ENCODE results near the gene TSNAX. TPM values are rescaled to one million over a fixed set of nuclear protein-coding genes. Genes with fewer than 3 reads are reported as not detected.

The TSNAX gene
- total RNA-seq, 1 donor from 2014 or later: 35.6 TPM

DNA sequence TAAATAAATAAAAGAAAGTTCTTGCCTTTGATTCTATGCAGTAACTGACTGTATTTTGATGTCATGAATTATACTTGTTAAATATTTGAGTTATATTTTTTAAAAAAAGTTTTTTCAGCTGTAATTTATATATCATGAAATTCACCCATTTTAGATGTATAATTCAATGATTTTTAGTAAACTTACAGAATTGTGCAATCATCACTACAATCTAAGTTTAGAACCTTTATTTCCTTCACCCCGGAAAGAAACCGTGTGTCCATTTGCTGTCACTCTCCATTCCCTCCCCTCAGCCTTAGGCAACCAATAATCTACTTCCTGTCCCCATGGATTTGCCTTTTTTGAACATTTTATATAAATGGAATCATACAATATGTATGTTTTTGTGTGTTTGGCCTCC lies 65.7 kb downstream of the TSNAX start:
- TF ChIP-seq, protein P1, sequence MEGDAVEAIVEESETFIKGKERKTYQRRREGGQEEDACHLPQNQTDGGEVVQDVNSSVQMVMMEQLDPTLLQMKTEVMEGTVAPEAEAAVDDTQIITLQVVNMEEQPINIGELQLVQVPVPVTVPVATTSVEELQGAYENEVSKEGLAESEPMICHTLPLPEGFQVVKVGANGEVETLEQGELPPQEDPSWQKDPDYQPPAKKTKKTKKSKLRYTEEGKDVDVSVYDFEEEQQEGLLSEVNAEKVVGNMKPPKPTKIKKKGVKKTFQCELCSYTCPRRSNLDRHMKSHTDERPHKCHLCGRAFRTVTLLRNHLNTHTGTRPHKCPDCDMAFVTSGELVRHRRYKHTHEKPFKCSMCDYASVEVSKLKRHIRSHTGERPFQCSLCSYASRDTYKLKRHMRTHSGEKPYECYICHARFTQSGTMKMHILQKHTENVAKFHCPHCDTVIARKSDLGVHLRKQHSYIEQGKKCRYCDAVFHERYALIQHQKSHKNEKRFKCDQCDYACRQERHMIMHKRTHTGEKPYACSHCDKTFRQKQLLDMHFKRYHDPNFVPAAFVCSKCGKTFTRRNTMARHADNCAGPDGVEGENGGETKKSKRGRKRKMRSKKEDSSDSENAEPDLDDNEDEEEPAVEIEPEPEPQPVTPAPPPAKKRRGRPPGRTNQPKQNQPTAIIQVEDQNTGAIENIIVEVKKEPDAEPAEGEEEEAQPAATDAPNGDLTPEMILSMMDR (IDR thresholded peaks at IDR 0.05; ENCODE audit: unreplicated experiment): no peak
- no peak overlapping the region for H3K4me3 Mint-ChIP-seq (ENCODE audit: low read depth)
- no peaks in the 10 kb centered on the region for H3K27me3 Mint-ChIP-seq
- no peaks in the 10 kb centered on the region for H3K36me3 Mint-ChIP-seq (ENCODE audit: insufficient read depth)
- H3K4me1 Mint-ChIP-seq (ENCODE audit: low read depth): peaks cover 3% of the 10 kb centered on the region
- no peaks in the 10 kb centered on the region for H3K9me3 Mint-ChIP-seq (ENCODE audit: low read depth)
- H3K27ac Mint-ChIP-seq: no peak overlapping the region
- no peak for DNase-seq (ENCODE audit: low spot score, unreplicated experiment)

DNA sequence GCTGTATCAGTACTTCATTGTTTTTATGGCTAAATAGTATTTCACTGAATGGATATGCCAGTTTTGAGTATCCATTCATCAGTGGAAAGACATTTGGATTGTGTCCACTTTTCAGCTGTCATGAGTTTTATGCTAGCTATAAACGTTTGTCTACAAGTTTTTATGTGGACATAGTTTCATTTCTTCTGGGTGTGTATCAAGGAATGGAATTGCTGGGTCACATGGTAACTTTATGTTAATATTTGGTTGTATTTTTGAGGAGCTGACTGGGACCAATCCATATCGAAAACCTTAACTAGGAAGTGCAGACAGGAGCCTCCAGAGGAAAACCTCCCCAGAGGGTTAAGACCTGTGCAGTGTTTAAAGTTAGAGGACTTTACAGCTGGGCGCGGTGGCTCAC lies 66.3 kb downstream of the TSNAX start:
- no peaks in the 10 kb centered on the region for H3K36me3 Mint-ChIP-seq (ENCODE audit: insufficient read depth)
- TF ChIP-seq, protein P1 (IDR thresholded peaks at IDR 0.05; ENCODE audit: unreplicated experiment): no peak
- H3K4me1 Mint-ChIP-seq (ENCODE audit: low read depth): peaks cover 3% of the 10 kb centered on the region
- no peak for DNase-seq (ENCODE audit: low spot score, unreplicated experiment)
- no peaks in the 10 kb centered on the region for H3K9me3 Mint-ChIP-seq (ENCODE audit: low read depth)
- H3K4me3 Mint-ChIP-seq (ENCODE audit: low read depth): no peak overlapping the region
- no peak overlapping the region for H3K27ac Mint-ChIP-seq
- H3K27me3 Mint-ChIP-seq: no peaks in the 10 kb centered on the region

DNA sequence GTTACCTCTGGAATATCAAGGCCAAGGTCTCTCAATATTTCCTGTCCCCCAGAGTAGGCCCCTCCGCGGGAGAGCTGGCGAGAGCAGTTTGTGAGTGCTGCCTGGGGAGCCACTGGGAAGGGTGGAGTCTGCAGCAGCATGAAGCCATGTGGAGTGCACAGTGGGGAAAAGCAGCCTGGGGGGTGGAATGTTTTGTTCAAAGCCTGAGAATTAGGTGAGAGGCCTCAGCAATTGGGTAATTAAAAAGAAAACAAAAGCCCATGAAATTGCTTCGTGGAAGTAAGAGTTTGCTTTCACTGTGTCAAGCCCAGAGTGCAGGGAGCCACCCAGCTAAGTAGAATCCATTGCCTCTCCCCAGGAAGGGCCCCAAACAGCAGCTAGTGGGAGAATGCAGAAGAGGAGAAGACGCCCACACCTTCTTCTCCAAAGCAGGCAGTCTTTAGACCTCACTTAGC lies 67.9 kb downstream of the TSNAX start:
- no peak overlapping the region for H3K27ac Mint-ChIP-seq
- no peaks in the 10 kb centered on the region for H3K27me3 Mint-ChIP-seq
- H3K4me3 Mint-ChIP-seq (ENCODE audit: low read depth): no peak overlapping the region
- DNase-seq (ENCODE audit: low spot score, unreplicated experiment): no peak
- TF ChIP-seq, protein P1 (IDR thresholded peaks at IDR 0.05; ENCODE audit: unreplicated experiment): no peak
- no peaks in the 10 kb centered on the region for H3K36me3 Mint-ChIP-seq (ENCODE audit: insufficient read depth)
- no peaks in the 10 kb centered on the region for H3K9me3 Mint-ChIP-seq (ENCODE audit: low read depth)
- peaks cover 3% of the 10 kb centered on the region for H3K4me1 Mint-ChIP-seq (ENCODE audit: low read depth)

DNA sequence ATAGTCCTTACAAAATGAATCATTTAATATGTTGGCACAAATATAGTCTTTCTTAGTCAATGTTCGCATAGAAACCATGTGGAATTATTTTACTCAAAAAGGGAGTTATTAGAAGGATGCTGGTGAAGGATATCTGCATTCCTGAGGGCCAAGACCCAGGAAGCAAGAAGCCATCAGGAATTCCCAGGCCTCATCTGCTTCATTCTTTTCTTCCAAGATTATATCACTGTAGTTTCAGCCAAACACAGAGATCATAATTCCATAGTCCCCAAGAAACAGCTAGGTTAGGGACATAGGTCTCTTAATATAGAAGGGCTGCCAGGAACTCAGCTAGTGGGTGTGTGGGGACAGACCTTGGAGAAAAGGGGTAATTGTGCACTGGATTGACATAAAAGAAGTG lies 69.5 kb downstream of the TSNAX start:
- Mint-ChIP-seq H3K27ac (no peak overlapping the region), H3K4me3 (ENCODE audit: low read depth) (no peak overlapping the region), H3K4me1 (ENCODE audit: low read depth) (peaks cover 3% of the 10 kb centered on the region), H3K9me3 (ENCODE audit: low read depth) (no peaks in the 10 kb centered on the region), H3K27me3 (no peaks in the 10 kb centered on the region), H3K36me3 (ENCODE audit: insufficient read depth) (no peaks in the 10 kb centered on the region)
- no peak for DNase-seq (ENCODE audit: low spot score, unreplicated experiment)
- TF ChIP-seq, protein P1 (IDR thresholded peaks at IDR 0.05; ENCODE audit: unreplicated experiment): no peak

DNA sequence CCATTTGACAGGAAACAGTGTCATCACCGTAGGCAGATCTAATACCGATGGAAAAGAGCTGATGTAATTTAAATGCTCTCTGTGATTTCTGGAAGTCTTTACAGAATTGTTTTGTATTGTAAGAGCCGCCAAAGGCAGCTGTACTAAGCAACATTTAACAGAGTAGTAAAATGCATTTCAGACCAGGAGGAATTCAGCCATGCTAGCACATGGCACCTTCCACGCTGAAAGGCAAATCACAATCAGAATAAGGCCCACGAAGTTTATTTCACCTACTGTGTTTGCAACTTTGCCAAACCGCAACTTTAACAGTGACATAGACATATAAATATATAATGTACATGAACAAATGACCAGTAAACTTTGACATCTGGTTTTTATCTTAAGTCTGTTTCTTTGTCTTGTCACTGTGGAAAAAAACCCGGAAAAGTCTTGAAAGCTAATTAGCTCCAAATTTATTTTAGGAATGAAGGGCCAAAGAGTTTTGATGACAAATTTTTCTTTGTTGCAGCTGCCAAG lies 72.0 kb downstream of the TSNAX start:
- TF ChIP-seq, protein P1 (IDR thresholded peaks at IDR 0.05; ENCODE audit: unreplicated experiment): no peak
- H3K4me3 Mint-ChIP-seq (ENCODE audit: low read depth): no peak overlapping the region
- H3K27ac Mint-ChIP-seq: no peak overlapping the region
- peaks cover 4% of the 10 kb centered on the region for H3K27me3 Mint-ChIP-seq
- peaks cover 8% of the 10 kb centered on the region for H3K4me1 Mint-ChIP-seq (ENCODE audit: low read depth)
- H3K36me3 Mint-ChIP-seq (ENCODE audit: insufficient read depth): no peaks in the 10 kb centered on the region
- no peaks in the 10 kb centered on the region for H3K9me3 Mint-ChIP-seq (ENCODE audit: low read depth)
- no peak for DNase-seq (ENCODE audit: low spot score, unreplicated experiment)
